Neuronal stem cell (in vitro differentiated cells): ENCODE measurements around the gene NCAN. TPM values are rescaled to one million over a fixed set of nuclear protein-coding genes. Genes with fewer than 3 reads are reported as not detected.
A peak's percentile ranks its signal among the peaks of the same experiment; 100 is the strongest.

ENCODE experiments used
- DNase-seq: peaks from one replicate; pipeline ENCODE4 v3.0.0-alpha.2; 2013; ENCODE audit warnings: low spot score
- H2AFZ ChIP-seq: one replicate; pipeline ENCODE4 v1.6.1; 2013; ENCODE audit warnings: mild to moderate bottlenecking, low read length, inconsistent platforms
- H2AK5ac ChIP-seq: 2 replicates; pipeline ENCODE4 v1.6.1; 2013; ENCODE audit warnings: low read depth, mild to moderate bottlenecking, inconsistent platforms, low read length, moderate library complexity, mixed read lengths
- H2BK120ac ChIP-seq: 2 replicates; pipeline ENCODE4 v1.6.1; 2013; ENCODE audit warnings: low read depth, mild to moderate bottlenecking, inconsistent platforms, low read length, moderate library complexity, mixed read lengths
- H2BK12ac ChIP-seq: one replicate; pipeline ENCODE4 v1.6.1; 2013; ENCODE audit warnings: low read length, inconsistent platforms
- H2BK15ac ChIP-seq: 2 replicates; pipeline ENCODE4 v1.6.1; 2013; ENCODE audit warnings: mild to moderate bottlenecking, low read length, inconsistent platforms, mixed read lengths
- H2BK5ac ChIP-seq: one replicate; pipeline ENCODE4 v1.6.1; 2013; ENCODE audit warnings: inconsistent platforms, mild to moderate bottlenecking, low read length, moderate library complexity
- H3K14ac ChIP-seq: one replicate; pipeline ENCODE4 v1.6.1; 2013; ENCODE audit warnings: low read length, inconsistent platforms
- H3K18ac ChIP-seq: 2 replicates; pipeline ENCODE4 v1.6.1; 2013; ENCODE audit warnings: low read length, inconsistent platforms
- H3K23ac ChIP-seq: 2 replicates; pipeline ENCODE4 v1.6.1; 2013; ENCODE audit warnings: low read depth, mild to moderate bottlenecking, mixed read lengths, low read length, inconsistent platforms; ENCODE audit not compliant: poor library complexity
- H3K27ac ChIP-seq: replicated peaks from 3 replicates; pipeline ENCODE4 v1.5.1; 2013; ENCODE audit warnings: low read length, inconsistent platforms
- H3K27me3 ChIP-seq, 3 experiments: 2 replicates each; pipeline ENCODE4 v1.6.1; 2013; ENCODE audit warnings: low read length in 3 of 3, mild to moderate bottlenecking in 2 of 3, inconsistent platforms in 1 of 3, low read depth in 1 of 3, mixed read lengths in 1 of 3, moderate library complexity in 1 of 3; ENCODE audit not compliant: control insufficient read depth in 3 of 3, insufficient read depth in 3 of 3
- H3K36me3 ChIP-seq, 2 donors: replicated peaks in 1 of 2; 2 replicates each; pipeline ENCODE4 v1.6.1; 2013; ENCODE audit warnings: low read length in 2 of 2; ENCODE audit not compliant: control insufficient read depth in 2 of 2, insufficient read depth in 2 of 2
- H3K4ac ChIP-seq: 2 replicates; pipeline ENCODE4 v1.6.1; 2013; ENCODE audit warnings: inconsistent platforms, mild to moderate bottlenecking, low read length, moderate library complexity
- H3K4me1 ChIP-seq, 2 donors: 1 replicate in 1 of 2; 2 replicates in 1 of 2; pipeline ENCODE4 v1.6.1; 2013; ENCODE audit warnings: low read length in 2 of 2, low read depth in 1 of 2; ENCODE audit not compliant: control insufficient read depth in 2 of 2, insufficient read depth in 1 of 2
- H3K4me2 ChIP-seq: one replicate; pipeline ENCODE4 v1.6.1; 2013; ENCODE audit warnings: mild to moderate bottlenecking, low read length, inconsistent platforms; ENCODE audit not compliant: insufficient read depth, poor library complexity, severe bottlenecking
- H3K4me3 ChIP-seq, 2 donors: 2 replicates each; pipeline ENCODE4 v1.5.1; 2013; ENCODE audit warnings: low read length in 2 of 2, mild to moderate bottlenecking in 2 of 2, inconsistent platforms in 1 of 2, moderate library complexity in 1 of 2
- H3K79me1 ChIP-seq: one replicate; pipeline ENCODE4 v1.6.1; 2013; ENCODE audit warnings: low read depth, mild to moderate bottlenecking, inconsistent platforms, low read length, moderate library complexity
- H3K9ac ChIP-seq: one replicate; pipeline ENCODE4 v1.6.1; 2013; ENCODE audit warnings: mild to moderate bottlenecking, low read depth, low read length, inconsistent platforms; ENCODE audit not compliant: poor library complexity
- H3K9me3 ChIP-seq, 2 donors: replicated peaks in 1 of 2; 2 replicates each; pipeline versions ENCODE3 to v1.6.1; 2013; ENCODE audit warnings: low read length in 2 of 2, mild to moderate bottlenecking in 2 of 2, inconsistent platforms in 1 of 2, low read depth in 1 of 2, mixed read lengths in 1 of 2, moderate library complexity in 1 of 2; ENCODE audit not compliant: control insufficient read depth in 2 of 2, insufficient read depth in 1 of 2
- H4K8ac ChIP-seq: one replicate; pipeline ENCODE4 v1.6.1; 2013; ENCODE audit warnings: low read depth, mild to moderate bottlenecking, inconsistent platforms, low read length, moderate library complexity
- H4K91ac ChIP-seq: one replicate; pipeline ENCODE4 v1.6.1; 2013; ENCODE audit warnings: low read length, low read depth, mild to moderate bottlenecking, inconsistent platforms; ENCODE audit not compliant: poor library complexity
- WGBS, 2 donors: extraction: QIAGEN DNeasy Blood & Tissue Kit; methylation state at CpG; one replicate each; pipeline ENCODE4 v1.1.7; 2013; ENCODE audit warnings: missing lambda C conversion rate in 2 of 2, mixed read lengths in 1 of 2; ENCODE audit not compliant: insufficient read length in 2 of 2, insufficient replicate concordance in 1 of 2; ENCODE audit errors: extremely low coverage in 2 of 2; 5-methylcytosine and 5-hydroxymethylcytosine counted together
- polyA plus RNA-seq, 2 experiments: library from polyadenylated mRNA; stranded (reverse); fragments of 200-250 nt; gene quantifications; one replicate each; pipeline ENCODE4 v1.2.3, GENCODE V29; 2013

NCAN gene
- polyA plus RNA-seq (2013, experiment 1 of 2), result 3.0 TPM
- polyA plus RNA-seq (2013, experiment 2 of 2), result 3.1 TPM

- H4K91ac ChIP-seq, result no peak within 1 kb of the TSS
- peak within 1 kb of the TSS; percentile 34 for H3K9ac ChIP-seq
- peak within 1 kb of the TSS; percentile 88 for H2AFZ ChIP-seq
- peak within 1 kb of the TSS; percentile 68 for H3K23ac ChIP-seq
- no peak within 1 kb of the TSS for H2AK5ac ChIP-seq
- H3K4me1 ChIP-seq, result peaks cover 13 to 23% of the 10 kb centered on the region in 2 donors
- peak within 1 kb of the TSS; percentile 52 to 74 for H3K4me3 ChIP-seq
- H2BK5ac ChIP-seq, result no peak within 1 kb of the TSS
- no peak within 1 kb of the TSS for H3K4ac ChIP-seq
- peak within 1 kb of the TSS; percentile 60 for H3K18ac ChIP-seq
- H4K8ac ChIP-seq, result no peak within 1 kb of the TSS
- H3K27ac ChIP-seq, result no peak within 1 kb of the TSS
- H3K4me2 ChIP-seq, result peak within 1 kb of the TSS; percentile 67
- H2BK12ac ChIP-seq, result no peak within 1 kb of the TSS
- peak within 1 kb of the TSS; percentile 9 for H3K14ac ChIP-seq
- H3K79me1 ChIP-seq, result peaks cover 2% of the 10 kb centered on the region
- peaks cover 0 to 6% of the 10 kb centered on the region in 2 donors for H3K9me3 ChIP-seq
- H3K36me3 ChIP-seq, result peaks cover 0 to 8% of the 10 kb centered on the region in 2 donors
- WGBS, 2 donors, result no CpG with 5 or more reads among the region's 54 CpGs
- H2BK120ac ChIP-seq, result no peak within 1 kb of the TSS
- DNase-seq, result peak; percentile 42
- peaks cover 0 to 34% (median 0%) of the 10 kb centered on the region in 3 experiments for H3K27me3 ChIP-seq
- H2BK15ac ChIP-seq, result no peak within 1 kb of the TSS
Observed at GRCh38 chr19:19211499-19212420, at the start of gene NCAN. Gene NCAN (plus strand): TSS chr19:19211958. CDS start chr19:19216954, 4,996 bp downstream.

- H2AK5ac ChIP-seq, result no peak overlapping the region
- H3K27me3 ChIP-seq, result no peaks in the 10 kb centered on the region
- H3K4ac ChIP-seq, result no peak overlapping the region
- DNase-seq, result no peak
- H3K18ac ChIP-seq, result no peak overlapping the region
- WGBS, 2 donors, result no CpG with 5 or more reads among the region's 7 CpGs
- no peak overlapping the region for H4K8ac ChIP-seq
- H2BK5ac ChIP-seq, result no peak overlapping the region
- no peak overlapping the region for H3K23ac ChIP-seq
- H2AFZ ChIP-seq, result no peak overlapping the region
- H2BK120ac ChIP-seq, result no peak overlapping the region
- H3K9ac ChIP-seq, result no peak overlapping the region
- no peak overlapping the region for H3K14ac ChIP-seq
- no peak overlapping the region for H3K4me3 ChIP-seq
- H3K4me2 ChIP-seq, result no peak overlapping the region
- no peaks in the 10 kb centered on the region for H3K9me3 ChIP-seq
- H3K79me1 ChIP-seq, result no peaks in the 10 kb centered on the region
- H3K27ac ChIP-seq, result no peak overlapping the region
- no peak overlapping the region for H2BK15ac ChIP-seq
- no peaks in the 10 kb centered on the region for H3K36me3 ChIP-seq
- no peaks in the 10 kb centered on the region for H3K4me1 ChIP-seq
- H4K91ac ChIP-seq, result no peak overlapping the region
- no peak overlapping the region for H2BK12ac ChIP-seq
Observed at GRCh38 chr19:19162495-19162894, 49.3 kb upstream of the NCAN start.

- Histone ChIP-seq H3K4me1 (peaks cover 0 to 6% of the 10 kb centered on the region in 2 donors), H3K27ac (no peak overlapping the region), H3K9me3 (peaks cover 0 to 2% of the 10 kb centered on the region in 2 donors), H3K4ac (no peak overlapping the region), H2AK5ac (peak overlapping the region; percentile 52), H3K27me3 (peaks cover 0 to 9% (median 0%) of the 10 kb centered on the region in 3 experiments), H4K8ac (no peak overlapping the region), H2BK5ac (no peak overlapping the region), H2AFZ (no peak overlapping the region), H2BK12ac (no peak overlapping the region), H3K4me2 (no peak overlapping the region), H3K23ac (no peak overlapping the region), H2BK120ac (no peak overlapping the region), H3K14ac (no peak overlapping the region), H3K79me1 (no peaks in the 10 kb centered on the region), H3K4me3 (no peak overlapping the region), H4K91ac (no peak overlapping the region), H3K36me3 (no peaks in the 10 kb centered on the region), H3K9ac (no peak overlapping the region), H2BK15ac (no peak overlapping the region), H3K18ac (no peak overlapping the region)
- WGBS, 2 donors, result no CpG with 5 or more reads among the region's 1 CpG
- DNase-seq, result no peak
Observed at GRCh38 chr19:19165396-19165795, 46.4 kb upstream of the NCAN start.

- H3K79me1 ChIP-seq, result no peaks in the 10 kb centered on the region
Observed at GRCh38 chr19:19167612-19168011, 44.1 kb upstream of the NCAN start.

More at GRCh38 chr19:19167612-19168011, 44.1 kb upstream of the NCAN start:
- Histone ChIP-seq H2BK12ac (no peak overlapping the region), H3K27me3 (peaks cover 0 to 16% (median 0%) of the 10 kb centered on the region in 3 experiments), H2BK5ac (no peak overlapping the region), H2BK120ac (no peak overlapping the region), H3K4ac (no peak overlapping the region), H3K4me2 (no peak overlapping the region), H3K9me3 (peaks cover 0 to 2% of the 10 kb centered on the region in 2 donors), H3K18ac (no peak overlapping the region), H4K91ac (no peak overlapping the region), H3K14ac (no peak overlapping the region), H3K4me3 (no peak overlapping the region), H2BK15ac (no peak overlapping the region), H2AFZ (no peak overlapping the region), H2AK5ac (no peak overlapping the region), H3K27ac (no peak overlapping the region), H3K23ac (no peak overlapping the region), H3K4me1 (peaks cover 0 to 13% of the 10 kb centered on the region in 2 donors), H3K36me3 (no peaks in the 10 kb centered on the region), H4K8ac (no peak overlapping the region), H3K9ac (no peak overlapping the region)
- DNase-seq, result no peak
- WGBS, 2 donors, result no CpG with 5 or more reads among the region's 3 CpGs
